Loucy (cell line): Measurements from ENCODE around the gene FZD4.

ENCODE experiments used
- H2AFZ ChIP-seq: fragments of 200-600 bp; sonication (generic); 2 replicates; pipeline ENCODE4 v1.6.0; 2016; ENCODE audit warnings: antibody characterized with exemption, mild to moderate bottlenecking, low read length, moderate library complexity
- H3F3A ChIP-seq: fragments of 200-600 bp; 2 replicates; pipeline ENCODE4 v1.6.0; 2016; ENCODE audit warnings: antibody characterized with exemption, low read depth, mild to moderate bottlenecking
- H3K27me3 ChIP-seq: fragments of 200-600 bp; sonication (generic); 2 replicates; pipeline ENCODE4 v1.6.1; 2014; ENCODE audit warnings: low read length, mild to moderate bottlenecking; ENCODE audit not compliant: insufficient read depth, poor library complexity, severe bottlenecking
- H3K36me3 ChIP-seq: fragments of 200-600 bp; sonication (generic); 2 replicates; pipeline ENCODE4 v1.6.1; 2016; ENCODE audit warnings: low read length; ENCODE audit not compliant: insufficient read depth
- H3K4me1 ChIP-seq: fragments of 200-600 bp; sonication (generic); 2 replicates; pipeline ENCODE4 v1.5.1; 2014; ENCODE audit warnings: low read length, mild to moderate bottlenecking; ENCODE audit not compliant: insufficient read depth, poor library complexity, severe bottlenecking
- H3K4me2 ChIP-seq: fragments of 200-600 bp; sonication (generic); 2 replicates; pipeline ENCODE4 v1.6.0; 2014; ENCODE audit warnings: antibody characterized with exemption, low read length, low read depth, mild to moderate bottlenecking; ENCODE audit not compliant: poor library complexity, severe bottlenecking
- H3K4me3 ChIP-seq: fragments of 200-600 bp; sonication (generic); 2 replicates; pipeline ENCODE4 v1.5.1; 2014; ENCODE audit warnings: low read length, mild to moderate bottlenecking, mixed read lengths; ENCODE audit not compliant: poor library complexity, severe bottlenecking
- H3K79me2 ChIP-seq: fragments of 200-600 bp; sonication (generic); 2 replicates; pipeline ENCODE4 v1.6.1; 2014; ENCODE audit warnings: low read length; ENCODE audit not compliant: insufficient read depth
- H3K9ac ChIP-seq: fragments of 200-600 bp; sonication (generic); 2 replicates; pipeline ENCODE4 v1.6.0; 2014; ENCODE audit warnings: mild to moderate bottlenecking, low read depth, low read length, moderate library complexity; ENCODE audit not compliant: poor library complexity, severe bottlenecking
- H3K9me2 ChIP-seq: fragments of 200-600 bp; sonication (generic); replicated peaks from 2 replicates; pipeline ENCODE4 v1.6.1; 2016; ENCODE audit warnings: low read depth, low read length, mixed read lengths
- H3K9me3 ChIP-seq: fragments of 200-600 bp; sonication (generic); 2 replicates; pipeline ENCODE4 v1.6.1; 2014; ENCODE audit warnings: mild to moderate bottlenecking, antibody characterized with exemption, low read length, low read depth; ENCODE audit not compliant: insufficient read depth
- H4K20me1 ChIP-seq: fragments of 200-600 bp; sonication (generic); 2 replicates; pipeline ENCODE4 v1.6.0; 2014; ENCODE audit warnings: antibody characterized with exemption, low read length, mild to moderate bottlenecking; ENCODE audit not compliant: insufficient read depth, poor library complexity, severe bottlenecking
- CTCF ChIP-seq: fragments of 200-600 bp; sonication (generic); conservative IDR thresholded peaks from 2 replicates; pipeline ENCODE4 v1.5.1; 2014; ENCODE audit warnings: mild to moderate bottlenecking, antibody characterized with exemption, low read length
- EZH2phosphoT487 ChIP-seq: fragments of 200-600 bp; IDR thresholded peaks from 2 replicates; pipeline ENCODE4 v1.6.1; 2018; ENCODE audit warnings: antibody characterized with exemption, mild to moderate bottlenecking, moderate library complexity, borderline replicate concordance

The FZD4 gene

GRCh38 chr11:86934582-86934900, 20.7 kb downstream of the FZD4 start:
- Histone ChIP-seq H3K4me2 (no peak overlapping the region), H3K9me3 (no peaks in the 10 kb centered on the region), H3K4me1 (peaks cover 10% of the 10 kb centered on the region), H3F3A (no peaks in the 10 kb centered on the region), H3K9ac (no peak overlapping the region), H2AFZ (no peak overlapping the region), H3K79me2 (no peaks in the 10 kb centered on the region), H3K27me3 (no peaks in the 10 kb centered on the region), H4K20me1 (no peaks in the 10 kb centered on the region), H3K9me2 (no peaks in the 10 kb centered on the region), H3K36me3 (no peaks in the 10 kb centered on the region), H3K4me3 (no peak overlapping the region)
- TF ChIP-seq CTCF (no peak), EZH2phosphoT487 (no peak)

- Histone ChIP-seq H3K9me3 (no peaks in the 10 kb centered on the region), H3K36me3 (no peaks in the 10 kb centered on the region), H3K9me2 (no peaks in the 10 kb centered on the region), H2AFZ (no peak overlapping the region), H3K4me1 (peaks cover 8% of the 10 kb centered on the region), H3K79me2 (no peaks in the 10 kb centered on the region), H3F3A (no peaks in the 10 kb centered on the region), H3K4me2 (no peak overlapping the region), H3K27me3 (no peaks in the 10 kb centered on the region), H3K4me3 (no peak overlapping the region), H3K9ac (no peak overlapping the region), H4K20me1 (no peaks in the 10 kb centered on the region)
- no peak for TF ChIP-seq EZH2phosphoT487
- no peak for TF ChIP-seq CTCF
Measured at GRCh38 chr11:86933891-86934581, 21.2 kb downstream of the FZD4 start.

GRCh38 chr11:86932924-86933875, 22.0 kb downstream of the FZD4 start:
- Histone ChIP-seq H3K9me2 (no peaks in the 10 kb centered on the region), H3K4me3 (no peak overlapping the region), H3F3A (no peaks in the 10 kb centered on the region), H2AFZ (0 out of 2 replicates have a peak overlapping the region, but pooled peaks have one; percentile 17), H3K79me2 (no peaks in the 10 kb centered on the region), H3K27me3 (no peaks in the 10 kb centered on the region), H3K36me3 (no peaks in the 10 kb centered on the region), H3K4me2 (no peak overlapping the region), H3K4me1 (peaks cover 8% of the 10 kb centered on the region), H3K9me3 (no peaks in the 10 kb centered on the region), H4K20me1 (no peaks in the 10 kb centered on the region), H3K9ac (no peak overlapping the region)
- no peak for TF ChIP-seq EZH2phosphoT487
- TF ChIP-seq CTCF: no peak
